Mucosa of descending colon (tissue), 3 donors: Measurements from ENCODE around the gene PDE3A. TPM values are rescaled to one million over a fixed set of nuclear protein-coding genes. Genes with fewer than 3 reads are reported as not detected.
A peak's percentile ranks its signal among the peaks of the same experiment; 100 is the strongest.

Source experiments
- ATAC-seq: fragments of 200-7000 bp; cut with Tn5 transposase; one replicate; pipeline ENCODE4 v1.9.1; 2020; ENCODE audit warnings: mild to moderate bottlenecking, moderate library complexity
- DNase-seq, 3 donors: peaks; one replicate each; pipeline ENCODE4 v3.0.0-alpha.2; 2020
- H3K36me3 ChIP-seq: fragments of 200-600 bp; one replicate; pipeline ENCODE4 v1.8.0; 2021; ENCODE audit warnings: low read depth, mild to moderate bottlenecking
- H3K4me1 ChIP-seq: fragments of 200-600 bp; one replicate; pipeline ENCODE4 v1.8.0; 2021; ENCODE audit warnings: low read depth, mild to moderate bottlenecking
- H3K4me3 ChIP-seq: fragments of 200-600 bp; one replicate; pipeline ENCODE4 v1.8.0; 2021; ENCODE audit warnings: mild to moderate bottlenecking
- H3K9me3 ChIP-seq: fragments of 200-600 bp; one replicate; pipeline ENCODE4 v1.8.0; 2021; ENCODE audit warnings: mild to moderate bottlenecking
- CTCF ChIP-seq: fragments of 200-600 bp; IDR thresholded peaks from one replicate; pipeline ENCODE4 v1.8.0; 2022; ENCODE audit warnings: antibody characterized with exemption, mild to moderate bottlenecking
- intact Hi-C, 2 donors: fragments of 100-400 bp; cut with DNase I in 1 of 2; cut with micrococcal nuclease in 1 of 2; formaldehyde crosslinking; loops; one replicate each; pipeline versions ENCODE4 v1.11.0 to v1.11.1; 2022; cut with DNase I, micrococcal nuclease
- total RNA-seq, 3 donors: library from RNA; stranded (reverse); fragmentation: NEBNext Ultra II Directional in 2 of 3; extraction: Animal tissue kit (Norgen Biotek cat#: 25700) in 2 of 3; gene quantifications; one replicate each; pipeline versions ENCODE4 v1.2.1 to v1.2.4, GENCODE V29; 2021 to 2023
- donor health status: DM: no; HTN: no; CAD: no; lungs with moderate emphysema.
- donor health status: DM: no; HTN: no; CAD: no.
- donor health status: DM: no; HTN: yes; CAD: no.

PDE3A gene
- total RNA-seq, 3 donors from 2014 or later, result 47.2 to 84.1 (median 83.9) TPM

- TF ChIP-seq CTCF, result no peak
- no peaks in the 10 kb centered on the region for H3K36me3 ChIP-seq
- peak in 1 of 3 donors; percentile 12 for DNase-seq
These were observed 192.6 kb downstream of the PDE3A start for GRCh38 chr12:20560935-20561334.

GRCh38 chr12:20561871-20562270, 193.5 kb downstream of the PDE3A start:
- no peak for DNase-seq
- intact Hi-C loops, result no loop called here

More at GRCh38 chr12:20560935-20561334, 192.6 kb downstream of the PDE3A start:
- intact Hi-C loops, result no loop called here
- ATAC-seq, result no peak
- H3K4me3 ChIP-seq, result no peak overlapping the region
- no peaks in the 10 kb centered on the region for H3K4me1 ChIP-seq
- H3K9me3 ChIP-seq, result no peaks in the 10 kb centered on the region

GRCh38 chr12:20567413-20567812, 199.1 kb downstream of the PDE3A start:
- Histone ChIP-seq H3K4me3 (no peak overlapping the region), H3K9me3 (no peaks in the 10 kb centered on the region), H3K36me3 (no peaks in the 10 kb centered on the region), H3K4me1 (no peaks in the 10 kb centered on the region)
- DNase-seq (no peak), ATAC-seq (no peak)
- TF ChIP-seq CTCF, result no peak
- intact Hi-C loops, result no loop called here

More at GRCh38 chr12:20561871-20562270, 193.5 kb downstream of the PDE3A start:
- no peaks in the 10 kb centered on the region for H3K36me3 ChIP-seq
- H3K9me3 ChIP-seq, result no peaks in the 10 kb centered on the region
- H3K4me1 ChIP-seq, result no peaks in the 10 kb centered on the region
- ATAC-seq, result no peak
- no peak for TF ChIP-seq CTCF
- H3K4me3 ChIP-seq, result no peak overlapping the region

GRCh38 chr12:20572451-20572850, 204.1 kb downstream of the PDE3A start:
- DNase-seq, result no peak
- no peaks in the 10 kb centered on the region for H3K9me3 ChIP-seq
- TF ChIP-seq CTCF, result no peak
- no peak overlapping the region for H3K4me3 ChIP-seq
- ATAC-seq, result no peak
- no peaks in the 10 kb centered on the region for H3K4me1 ChIP-seq
- H3K36me3 ChIP-seq, result no peaks in the 10 kb centered on the region
- intact Hi-C loops, result no loop called here

- ATAC-seq (no peak), DNase-seq (no peak)
- TF ChIP-seq CTCF, result no peak
- no peaks in the 10 kb centered on the region for H3K9me3 ChIP-seq
- intact Hi-C loops, result no loop called here
- H3K36me3 ChIP-seq, result no peaks in the 10 kb centered on the region
- H3K4me1 ChIP-seq, result no peaks in the 10 kb centered on the region
- H3K4me3 ChIP-seq, result no peak overlapping the region
These were observed 208.2 kb downstream of the PDE3A start for GRCh38 chr12:20576528-20576927.

GRCh38 chr12:20577054-20577453, 208.7 kb downstream of the PDE3A start:
- intact Hi-C loops, result no loop called here
- H3K9me3 ChIP-seq, result no peaks in the 10 kb centered on the region

More at GRCh38 chr12:20577054-20577453, 208.7 kb downstream of the PDE3A start:
- ATAC-seq (no peak), DNase-seq (no peak)
- H3K4me3 ChIP-seq, result no peak overlapping the region
- H3K36me3 ChIP-seq, result no peaks in the 10 kb centered on the region
- no peak for TF ChIP-seq CTCF
- no peaks in the 10 kb centered on the region for H3K4me1 ChIP-seq
